ENCODE results near the gene FETUB.

DNA sequence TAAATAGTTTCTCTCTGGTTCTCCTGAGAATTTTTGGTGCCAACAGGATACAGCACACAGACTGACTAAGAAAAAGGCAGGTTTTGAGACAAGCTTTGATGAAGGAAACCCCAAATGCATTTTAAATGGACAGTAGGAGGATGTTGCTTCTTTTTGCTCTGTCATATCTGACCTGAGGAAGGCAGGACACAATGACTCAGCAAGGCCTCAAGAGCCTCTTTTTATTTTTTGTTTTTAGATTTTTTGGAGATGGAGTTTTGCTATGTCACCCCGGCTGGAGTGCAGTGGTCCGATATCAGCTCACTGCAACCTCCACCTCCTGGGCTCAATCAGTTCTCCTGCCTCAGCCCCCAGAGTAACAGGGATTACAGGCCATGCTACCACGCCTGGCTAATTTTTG is 60.1 kb downstream of the FETUB start:
- TF ChIP-seq, protein P1, sequence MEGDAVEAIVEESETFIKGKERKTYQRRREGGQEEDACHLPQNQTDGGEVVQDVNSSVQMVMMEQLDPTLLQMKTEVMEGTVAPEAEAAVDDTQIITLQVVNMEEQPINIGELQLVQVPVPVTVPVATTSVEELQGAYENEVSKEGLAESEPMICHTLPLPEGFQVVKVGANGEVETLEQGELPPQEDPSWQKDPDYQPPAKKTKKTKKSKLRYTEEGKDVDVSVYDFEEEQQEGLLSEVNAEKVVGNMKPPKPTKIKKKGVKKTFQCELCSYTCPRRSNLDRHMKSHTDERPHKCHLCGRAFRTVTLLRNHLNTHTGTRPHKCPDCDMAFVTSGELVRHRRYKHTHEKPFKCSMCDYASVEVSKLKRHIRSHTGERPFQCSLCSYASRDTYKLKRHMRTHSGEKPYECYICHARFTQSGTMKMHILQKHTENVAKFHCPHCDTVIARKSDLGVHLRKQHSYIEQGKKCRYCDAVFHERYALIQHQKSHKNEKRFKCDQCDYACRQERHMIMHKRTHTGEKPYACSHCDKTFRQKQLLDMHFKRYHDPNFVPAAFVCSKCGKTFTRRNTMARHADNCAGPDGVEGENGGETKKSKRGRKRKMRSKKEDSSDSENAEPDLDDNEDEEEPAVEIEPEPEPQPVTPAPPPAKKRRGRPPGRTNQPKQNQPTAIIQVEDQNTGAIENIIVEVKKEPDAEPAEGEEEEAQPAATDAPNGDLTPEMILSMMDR (IDR thresholded peaks at IDR 0.05) = no peak
- TF ChIP-seq EZH2 (IDR thresholded peaks at IDR 0.05) (no peak), EZH2phosphoT487 (IDR thresholded peaks at IDR 0.05) (no peak)

Data from neural progenitor cell (in vitro differentiated cells).